Measurements from ENCODE around the gene HAUS8. TPM values are rescaled to one million over a fixed set of nuclear protein-coding genes. Genes with fewer than 3 reads are reported as not detected.
A peak's percentile ranks its signal among the peaks of the same experiment; 100 is the strongest.

HAUS8 gene
- total RNA-seq, 1 donor from 2014 or later: 9.1 TPM

GRCh38 chr19:17073869-17074633, 1.2 kb downstream of the HAUS8 start:
- TF ChIP-seq CTCF (IDR thresholded peaks at IDR 0.05): no peak
- Histone ChIP-seq H3K27ac (peak overlapping the region; percentile 77), H3K4me1 (peaks cover 35% of the 10 kb centered on the region), H3K36me3 (peaks cover 18% of the 10 kb centered on the region), H3K9me3 (no peaks in the 10 kb centered on the region), H3K4me3 (peak overlapping the region; percentile 76), H3K27me3 (ENCODE audit: low read depth) (no peaks in the 10 kb centered on the region)
- intact Hi-C loops (cut with DNase I): loop anchor here (10.0 kb wide), 1 partner anchor 211 kb away; the partner anchor contains the start of gene ANKLE1
- ATAC-seq (no peak), DNase-seq (no peak)

DNA sequence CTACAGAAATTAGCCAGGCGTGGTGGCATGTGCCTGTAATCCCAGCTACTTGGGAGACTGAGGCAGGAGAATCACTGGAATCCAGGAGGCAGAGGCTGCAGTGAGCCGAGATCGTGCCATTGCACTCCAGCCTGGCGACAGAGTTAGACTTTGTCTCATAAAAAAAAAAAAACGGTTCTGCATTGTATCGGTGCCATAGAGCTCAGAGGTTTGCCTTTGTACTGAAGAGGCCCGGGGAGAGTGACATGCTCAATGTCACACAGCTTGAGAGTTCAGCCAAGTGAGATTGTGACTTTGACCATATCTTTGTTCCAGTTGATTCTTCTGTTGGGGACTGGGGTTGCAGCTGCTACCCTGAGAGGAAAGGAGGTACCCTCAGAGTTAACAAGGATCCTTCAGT, 4.3 kb downstream of the HAUS8 start:
- intact Hi-C loops (cut with DNase I): loop anchor here (10.0 kb wide), 1 partner anchor 214 kb away; the partner anchor contains the start of gene ANKLE1
- Histone ChIP-seq H3K4me1 (peaks cover 22% of the 10 kb centered on the region), H3K4me3 (no peak overlapping the region), H3K36me3 (peaks cover 27% of the 10 kb centered on the region), H3K9me3 (no peaks in the 10 kb centered on the region), H3K27ac (no peak overlapping the region), H3K27me3 (ENCODE audit: low read depth) (no peaks in the 10 kb centered on the region)
- TF ChIP-seq CTCF (IDR thresholded peaks at IDR 0.05): no peak
- ATAC-seq (no peak), DNase-seq (no peak)

- ATAC-seq (no peak), DNase-seq (no peak)
- Histone ChIP-seq H3K4me3 (no peak overlapping the region), H3K9me3 (no peaks in the 10 kb centered on the region), H3K27me3 (ENCODE audit: low read depth) (no peaks in the 10 kb centered on the region), H3K36me3 (peaks cover 27% of the 10 kb centered on the region), H3K27ac (no peak overlapping the region), H3K4me1 (peaks cover 22% of the 10 kb centered on the region)
- no peak for TF ChIP-seq CTCF (IDR thresholded peaks at IDR 0.05)
- intact Hi-C loops (cut with DNase I): loop anchor here (10.0 kb wide), 1 partner anchor 214 kb away; the partner anchor contains the start of gene ANKLE1
Observed at GRCh38 chr19:17070421-17070820, 4.8 kb downstream of the HAUS8 start.

- Histone ChIP-seq H3K27me3 (ENCODE audit: low read depth) (no peaks in the 10 kb centered on the region), H3K4me1 (peaks cover 16% of the 10 kb centered on the region), H3K9me3 (peaks cover 2% of the 10 kb centered on the region), H3K36me3 (peaks cover 27% of the 10 kb centered on the region), H3K4me3 (no peak overlapping the region), H3K27ac (no peak overlapping the region)
- intact Hi-C loops (cut with DNase I): loop anchor here (10.0 kb wide), 1 partner anchor 76 kb away; no protein-coding TSS in a partner anchor
- ATAC-seq (peak in 1 of 2 donors; percentile 16), DNase-seq (no peak)
- no peak for TF ChIP-seq CTCF (IDR thresholded peaks at IDR 0.05)
Observed at GRCh38 chr19:17069193-17069592, 6.1 kb downstream of the HAUS8 start.

GRCh38 chr19:17063428-17063827, 11.8 kb downstream of the HAUS8 start:
- no peak for TF ChIP-seq CTCF (IDR thresholded peaks at IDR 0.05)
- intact Hi-C loops (cut with DNase I): loop anchor here (10.0 kb wide), 1 partner anchor 81 kb away; no protein-coding TSS in a partner anchor
- peaks cover 12% of the 10 kb centered on the region for H3K4me1 ChIP-seq
- H3K4me3 ChIP-seq: no peak overlapping the region
- DNase-seq (no peak), ATAC-seq (no peak)
- peaks cover 18% of the 10 kb centered on the region for H3K36me3 ChIP-seq
- H3K9me3 ChIP-seq: peaks cover 3% of the 10 kb centered on the region
- no peak overlapping the region for H3K27ac ChIP-seq
- no peaks in the 10 kb centered on the region for H3K27me3 ChIP-seq (ENCODE audit: low read depth)

All from lower lobe of right lung (tissue), 2 donors.